Mesendoderm (in vitro differentiated cells): ENCODE data around the gene ACTMAP.

Source experiments
- DNase-seq: peaks from one replicate; pipeline ENCODE4 v3.0.0; 2013
- H2AK5ac ChIP-seq: 2 replicates; pipeline ENCODE4 v1.6.1; 2013; ENCODE audit warnings: low read length, inconsistent platforms
- H2BK120ac ChIP-seq: 2 replicates; pipeline ENCODE4 v1.6.1; 2013; ENCODE audit warnings: low read depth, mild to moderate bottlenecking, low read length, moderate library complexity, mixed read lengths
- H2BK15ac ChIP-seq: replicated peaks from 2 replicates; pipeline ENCODE4 v1.6.1; 2013; ENCODE audit warnings: low read depth, mild to moderate bottlenecking, moderate library complexity
- H2BK5ac ChIP-seq: 2 replicates; pipeline ENCODE4 v1.6.1; 2013; ENCODE audit warnings: low read length, inconsistent platforms
- H3K18ac ChIP-seq: 2 replicates; pipeline ENCODE4 v1.6.1; 2013; ENCODE audit warnings: mild to moderate bottlenecking, low read length, mixed read lengths
- H3K23ac ChIP-seq: one replicate; pipeline ENCODE4 v1.6.1; 2013; ENCODE audit warnings: low read length
- H3K27ac ChIP-seq: 2 replicates; pipeline ENCODE4 v1.5.1; 2013; ENCODE audit warnings: low read depth, mild to moderate bottlenecking, inconsistent platforms, low read length, moderate library complexity
- H3K27me3 ChIP-seq: 2 replicates; pipeline ENCODE4 v1.6.1; 2013; ENCODE audit warnings: low read length, control low read depth, mild to moderate bottlenecking, inconsistent platforms; ENCODE audit not compliant: insufficient read depth, poor library complexity
- H3K36me3 ChIP-seq: 2 replicates; pipeline ENCODE4 v1.6.1; 2013; ENCODE audit warnings: low read length, inconsistent platforms; ENCODE audit not compliant: control insufficient read depth, insufficient read depth
- H3K4ac ChIP-seq: one replicate; pipeline ENCODE4 v1.6.1; 2013; ENCODE audit warnings: low read depth, mild to moderate bottlenecking, low read length, moderate library complexity
- H3K4me1 ChIP-seq: 2 replicates; pipeline ENCODE4 v1.6.1; 2013; ENCODE audit warnings: low read depth, low read length, inconsistent platforms; ENCODE audit not compliant: control insufficient read depth
- H3K4me2 ChIP-seq: 2 replicates; pipeline ENCODE4 v1.6.1; 2013; ENCODE audit warnings: low read length
- H3K4me3 ChIP-seq: 2 replicates; pipeline ENCODE4 v1.5.1; 2013; ENCODE audit warnings: mild to moderate bottlenecking, low read length
- H3K56ac ChIP-seq: one replicate; pipeline ENCODE4 v1.6.1; 2013; ENCODE audit warnings: low read length
- H3K79me1 ChIP-seq: 2 replicates; pipeline ENCODE4 v1.6.1; 2013; ENCODE audit warnings: low read length, inconsistent platforms
- H3K79me2 ChIP-seq: 2 replicates; pipeline ENCODE4 v1.6.1; 2013; ENCODE audit warnings: mild to moderate bottlenecking, low read length; ENCODE audit not compliant: control insufficient read depth, insufficient read depth
- H3K9ac ChIP-seq: 2 replicates; pipeline ENCODE4 v1.6.1; 2013; ENCODE audit warnings: low read length, inconsistent platforms
- H4K5ac ChIP-seq: one replicate; pipeline ENCODE4 v1.6.1; 2013; ENCODE audit warnings: low read length
- H4K8ac ChIP-seq: one replicate; pipeline ENCODE4 v1.6.1; 2013; ENCODE audit warnings: low read depth, mild to moderate bottlenecking, control low read depth, low read length, moderate library complexity
- WGBS: extraction: QIAGEN DNeasy Blood & Tissue Kit; methylation state at CpG from one replicate; pipeline ENCODE4 v1.1.7; 2013; ENCODE audit warnings: low lambda C conversion rate, missing lambda C conversion rate; ENCODE audit not compliant: insufficient coverage; ENCODE audit errors: extremely low coverage; 5-methylcytosine and 5-hydroxymethylcytosine counted together

ACTMAP gene

GRCh38 chr19:40763526-40763925, 13.2 kb upstream of the ACTMAP start:
- no CpG with 5 or more reads among the region's 7 CpGs for WGBS
- Histone ChIP-seq H3K23ac (no peak overlapping the region), H3K56ac (no peak overlapping the region), H3K9ac (no peak overlapping the region), H2BK5ac (no peak overlapping the region), H3K79me1 (peaks cover 5% of the 10 kb centered on the region), H3K18ac (no peak overlapping the region), H3K27me3 (no peaks in the 10 kb centered on the region), H3K4me3 (no peak overlapping the region), H2BK15ac (no peak overlapping the region), H3K79me2 (peaks cover 4% of the 10 kb centered on the region), H2AK5ac (no peak overlapping the region), H4K5ac (no peak overlapping the region), H3K4ac (no peak overlapping the region), H3K27ac (no peak overlapping the region), H3K4me2 (no peak overlapping the region), H3K36me3 (peaks cover 43% of the 10 kb centered on the region), H3K4me1 (no peaks in the 10 kb centered on the region), H4K8ac (no peak overlapping the region), H2BK120ac (no peak overlapping the region)
- no peak for DNase-seq

DNA sequence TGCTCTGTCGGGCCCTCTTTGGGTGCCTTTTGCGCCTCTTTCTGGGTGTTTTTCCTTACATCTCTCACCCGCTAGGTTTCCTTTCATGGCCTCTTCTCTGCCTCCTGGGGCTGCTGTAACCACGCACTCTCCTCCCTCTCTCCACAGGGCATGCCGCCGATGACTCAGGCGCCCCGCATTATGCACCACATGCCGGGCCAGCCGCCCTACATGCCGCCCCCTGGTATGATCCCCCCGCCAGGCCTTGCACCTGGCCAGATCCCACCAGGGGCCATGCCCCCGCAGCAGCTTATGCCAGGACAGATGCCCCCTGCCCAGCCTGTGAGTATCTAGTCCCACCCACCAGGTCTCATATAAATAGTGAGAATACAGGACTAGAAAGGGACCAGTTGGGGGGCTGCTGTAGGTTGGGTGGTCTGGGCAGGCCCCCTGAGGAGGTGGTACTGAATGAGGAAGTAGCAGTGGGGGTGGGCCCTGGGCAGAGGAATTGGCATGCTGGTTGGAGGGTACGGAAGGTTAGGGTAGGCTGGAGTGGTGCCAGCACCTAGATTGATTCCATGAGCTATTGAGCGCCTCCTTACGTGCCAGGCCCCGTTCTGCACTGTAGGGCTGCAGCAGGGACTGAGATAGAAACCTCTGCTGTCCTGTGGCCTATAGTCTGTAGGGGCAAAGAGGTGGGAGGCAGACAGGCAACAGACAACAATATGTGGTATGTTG, 12.6 kb upstream of the ACTMAP start:
- Histone ChIP-seq H3K4me2 (no peak overlapping the region), H3K18ac (no peak overlapping the region), H2AK5ac (no peak overlapping the region), H3K27me3 (no peaks in the 10 kb centered on the region), H3K23ac (no peak overlapping the region), H3K56ac (no peak overlapping the region), H3K79me2 (peaks cover 6% of the 10 kb centered on the region), H3K27ac (no peak overlapping the region), H2BK15ac (no peak overlapping the region), H3K4ac (no peak overlapping the region), H3K9ac (no peak overlapping the region), H3K36me3 (peaks cover 45% of the 10 kb centered on the region), H4K8ac (no peak overlapping the region), H3K79me1 (peaks cover 7% of the 10 kb centered on the region), H2BK5ac (no peak overlapping the region), H4K5ac (no peak overlapping the region), H3K4me1 (no peaks in the 10 kb centered on the region), H3K4me3 (no peak overlapping the region), H2BK120ac (no peak overlapping the region)
- DNase-seq = no peak
- WGBS = no CpG with 5 or more reads among the region's 17 CpGs

DNA sequence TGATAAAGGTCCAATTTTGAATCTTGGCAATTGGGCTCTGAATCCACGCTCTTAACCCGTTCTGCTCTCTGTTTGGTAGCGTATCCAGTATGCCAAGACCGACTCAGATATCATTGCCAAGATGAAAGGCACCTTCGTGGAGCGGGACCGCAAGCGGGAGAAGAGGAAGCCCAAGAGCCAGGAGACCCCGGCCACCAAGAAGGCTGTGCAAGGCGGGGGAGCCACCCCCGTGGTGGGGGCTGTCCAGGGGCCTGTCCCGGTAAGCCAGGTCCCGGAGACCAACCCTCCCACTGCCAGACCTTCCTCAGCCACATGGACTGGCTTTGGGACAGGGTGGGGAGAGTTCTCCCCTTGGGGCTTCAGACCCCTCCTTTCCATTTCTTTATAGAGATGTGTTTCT, 9.1 kb upstream of the ACTMAP start:
- Histone ChIP-seq H3K27me3 (no peaks in the 10 kb centered on the region), H3K18ac (no peak overlapping the region), H3K4me2 (no peak overlapping the region), H3K79me1 (peaks cover 17% of the 10 kb centered on the region), H2BK120ac (no peak overlapping the region), H3K36me3 (peaks cover 39% of the 10 kb centered on the region), H3K23ac (no peak overlapping the region), H4K5ac (no peak overlapping the region), H3K56ac (no peak overlapping the region), H3K4me1 (peaks cover 2% of the 10 kb centered on the region), H2AK5ac (no peak overlapping the region), H3K4me3 (no peak overlapping the region), H3K4ac (no peak overlapping the region), H3K27ac (no peak overlapping the region), H2BK15ac (no peak overlapping the region), H3K79me2 (peaks cover 39% of the 10 kb centered on the region), H2BK5ac (no peak overlapping the region), H4K8ac (no peak overlapping the region), H3K9ac (no peak overlapping the region)
- no CpG with 5 or more reads among the region's 13 CpGs for WGBS
- DNase-seq = no peak

DNA sequence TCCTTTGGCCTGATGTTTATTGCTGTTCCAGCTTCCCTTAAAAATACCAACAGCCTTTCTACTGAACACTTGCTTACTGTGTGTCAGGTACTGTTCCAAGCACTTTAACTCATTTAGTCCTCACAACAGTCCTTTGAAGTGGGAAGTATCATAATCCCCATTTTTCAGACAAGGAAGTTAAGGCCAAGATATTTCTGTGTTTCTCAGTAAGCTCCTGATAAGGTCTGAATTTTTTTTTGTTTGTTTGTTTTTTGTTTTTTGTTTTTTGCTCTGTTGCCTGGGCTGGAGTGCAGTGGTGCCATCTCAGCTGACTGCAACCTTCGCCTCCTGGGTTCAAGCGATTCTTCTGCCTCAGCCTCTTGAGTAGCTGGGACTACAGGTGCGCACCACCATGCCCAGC, 8.2 kb upstream of the ACTMAP start:
- Histone ChIP-seq H3K9ac (no peak overlapping the region), H3K27me3 (no peaks in the 10 kb centered on the region), H3K4me1 (peaks cover 4% of the 10 kb centered on the region), H2BK5ac (no peak overlapping the region), H3K4me3 (no peak overlapping the region), H3K4ac (no peak overlapping the region), H4K8ac (no peak overlapping the region), H3K4me2 (no peak overlapping the region), H4K5ac (no peak overlapping the region), H3K79me2 (peaks cover 45% of the 10 kb centered on the region), H3K79me1 (peaks cover 17% of the 10 kb centered on the region), H2BK15ac (no peak overlapping the region), H3K27ac (no peak overlapping the region), H2BK120ac (no peak overlapping the region), H3K36me3 (peaks cover 31% of the 10 kb centered on the region), H2AK5ac (no peak overlapping the region), H3K18ac (no peak overlapping the region), H3K23ac (no peak overlapping the region), H3K56ac (no peak overlapping the region)
- DNase-seq = no peak
- no CpG with 5 or more reads among the region's 3 CpGs for WGBS

- H4K8ac ChIP-seq = no peak overlapping the region
- peaks cover 18% of the 10 kb centered on the region for H3K36me3 ChIP-seq
- peaks cover 12% of the 10 kb centered on the region for H3K79me1 ChIP-seq
- H3K18ac ChIP-seq = no peak overlapping the region
- no peak overlapping the region for H3K4me2 ChIP-seq
- no peak overlapping the region for H2BK5ac ChIP-seq
- H2AK5ac ChIP-seq = no peak overlapping the region
- H2BK120ac ChIP-seq = no peak overlapping the region
- no peak overlapping the region for H3K23ac ChIP-seq
- WGBS = no CpG with 5 or more reads among the region's 11 CpGs
- no peaks in the 10 kb centered on the region for H3K27me3 ChIP-seq
- H3K56ac ChIP-seq = no peak overlapping the region
- H3K27ac ChIP-seq = no peak overlapping the region
- H2BK15ac ChIP-seq = no peak overlapping the region
- no peak overlapping the region for H3K4me3 ChIP-seq
- H3K4me1 ChIP-seq = peaks cover 4% of the 10 kb centered on the region
- DNase-seq = no peak
- no peak overlapping the region for H3K9ac ChIP-seq
- H3K79me2 ChIP-seq = peaks cover 61% of the 10 kb centered on the region
- no peak overlapping the region for H3K4ac ChIP-seq
- no peak overlapping the region for H4K5ac ChIP-seq
Observed at GRCh38 chr19:40756502-40757110, 6.3 kb upstream of the ACTMAP start.
